Rectal smooth muscle tissue (tissue), 1 donor: Measurements from ENCODE around the gene NECAB3.

Source experiments
- H3K27ac ChIP-seq: one replicate; pipeline ENCODE4 v1.7.0; 2013; ENCODE audit warnings: low read depth, low read length, inconsistent platforms
- H3K27me3 ChIP-seq: one replicate; pipeline ENCODE4 v1.7.0; 2013; ENCODE audit warnings: low read length; ENCODE audit not compliant: control insufficient read depth, insufficient read depth
- H3K36me3 ChIP-seq: one replicate; pipeline ENCODE4 v1.7.0; 2013; ENCODE audit warnings: low read length; ENCODE audit not compliant: control insufficient read depth, insufficient read depth
- H3K4me1 ChIP-seq: one replicate; pipeline ENCODE4 v1.7.0; 2013; ENCODE audit warnings: low read length; ENCODE audit not compliant: control insufficient read depth, insufficient read depth
- H3K4me3 ChIP-seq: one replicate; pipeline ENCODE4 v1.7.0; 2013; ENCODE audit warnings: low read length
- H3K9ac ChIP-seq: one replicate; pipeline ENCODE4 v1.7.0; 2013; ENCODE audit warnings: low read length

NECAB3 gene

GRCh38 chr20:33621717-33622400 lies 52.4 kb downstream of the NECAB3 start:
- no peak overlapping the region for H3K4me3 ChIP-seq
- H3K9ac ChIP-seq, result no peak overlapping the region
- no peaks in the 10 kb centered on the region for H3K4me1 ChIP-seq
- H3K27me3 ChIP-seq, result no peaks in the 10 kb centered on the region
- H3K27ac ChIP-seq, result no peak overlapping the region
- peaks cover 9% of the 10 kb centered on the region for H3K36me3 ChIP-seq

GRCh38 chr20:33612001-33612400 lies 62.2 kb downstream of the NECAB3 start:
- H3K9ac ChIP-seq, result no peak overlapping the region
- H3K27me3 ChIP-seq, result no peaks in the 10 kb centered on the region
- H3K4me3 ChIP-seq, result no peak overlapping the region
- no peak overlapping the region for H3K27ac ChIP-seq
- no peaks in the 10 kb centered on the region for H3K36me3 ChIP-seq
- peaks cover 6% of the 10 kb centered on the region for H3K4me1 ChIP-seq

GRCh38 chr20:33611106-33611505 lies 63.1 kb downstream of the NECAB3 start:
- H3K9ac ChIP-seq, result no peak overlapping the region
- no peak overlapping the region for H3K4me3 ChIP-seq
- no peak overlapping the region for H3K27ac ChIP-seq
- H3K4me1 ChIP-seq, result peaks cover 6% of the 10 kb centered on the region
- no peaks in the 10 kb centered on the region for H3K36me3 ChIP-seq
- no peaks in the 10 kb centered on the region for H3K27me3 ChIP-seq

GRCh38 chr20:33609504-33609903 lies 64.7 kb downstream of the NECAB3 start:
- H3K36me3 ChIP-seq, result no peaks in the 10 kb centered on the region
- no peak overlapping the region for H3K4me3 ChIP-seq
- H3K9ac ChIP-seq, result no peak overlapping the region
- peaks cover 12% of the 10 kb centered on the region for H3K4me1 ChIP-seq
- H3K27ac ChIP-seq, result no peak overlapping the region
- H3K27me3 ChIP-seq, result no peaks in the 10 kb centered on the region
